Measurements from ENCODE around the gene EID2. TPM values are rescaled to one million over a fixed set of nuclear protein-coding genes. Genes with fewer than 3 reads are reported as not detected.
A peak's percentile ranks its signal among the peaks of the same experiment; 100 is the strongest.

Gene EID2
- total and polyA plus RNA-seq, 10 of the 15 experiments (the other 5 are each of a cell fraction or from before 2014, with no cell fraction given): 1.6 to 11.4 (median 7.0) TPM

GRCh38 chr19:39582891-39583625 lies 43.1 kb upstream of the EID2 start:
- peaks cover 13% of the 10 kb centered on the region for H3K4me1 ChIP-seq (ENCODE audit: control insufficient read depth, insufficient read depth, low read length)
- 0% methylated on average over 8 of the region's 8 CpGs for WGBS (ENCODE audit: insufficient coverage, insufficient replicate concordance, low lambda C conversion rate, missing lambda C conversion rate)
- peak overlapping the region; percentile 66 for H3K4me2 ChIP-seq (ENCODE audit: control insufficient read depth, insufficient read depth)
- H3K9me3 ChIP-seq (replicated peaks; ENCODE audit: control insufficient read depth, insufficient read depth, low read length): no peaks in the 10 kb centered on the region
- H3K79me2 ChIP-seq (ENCODE audit: control insufficient read depth, insufficient read depth, low read length): no peaks in the 10 kb centered on the region
- H3K27me3 ChIP-seq (replicated peaks in 1 of 2; ENCODE audit: control insufficient read depth in 2 of 2, insufficient read depth in 2 of 2, low read length in 1 of 2): no peaks in the 10 kb centered on the region
- intact Hi-C loops (cut with micrococcal nuclease; ENCODE audit: unreplicated experiment) (no loop called here), in situ Hi-C loops (cut with MboI) (no loop called here)
- no peak overlapping the region for H2AFZ ChIP-seq (ENCODE audit: control insufficient read depth, low read depth, low read length)
- no peaks in the 10 kb centered on the region for H3K36me3 ChIP-seq (ENCODE audit: control insufficient read depth in 2 of 2, insufficient read depth in 2 of 2, low read length in 1 of 2)
- no TSS peak for BruUV-seq (replicated peaks)
- DNase-seq (ENCODE audit: low read depth, low spot score): peak; percentile 12
- POLR2A ChIA-PET: no interaction called here
- RAD21 ChIA-PET (ENCODE audit: unreplicated experiment): no interaction called here
- peak overlapping the region; percentile 48 for H3K27ac ChIP-seq (ENCODE audit: control insufficient read depth, insufficient read depth)
- no peaks in the 10 kb centered on the region for H4K20me1 ChIP-seq (ENCODE audit: control insufficient read depth, insufficient read depth)
- no peak for FAIRE-seq
- SMC1A ChIA-PET (ENCODE audit: uncharacterized antibody, unreplicated experiment): no interaction called here
- CTCF ChIA-PET: no interaction called here
- no peak overlapping the region for H3K9ac ChIP-seq (ENCODE audit: control insufficient read depth, insufficient read depth, low read length)
- no peak; the same call in 2 of the 3 replicates for ATAC-seq
- H3K4me3 ChIP-seq: no peak overlapping the region; the same call in 1 of the 2 replicates
- TF ChIP-seq POU2F2 (IDR thresholded peaks at IDR 0.05; ENCODE audit: borderline replicate concordance, low read depth, low read length) (peak; percentile 54; the same call in 1 of the 3 replicates), MEF2A (IDR thresholded peaks at IDR 0.05; ENCODE audit: insufficient read depth, low read depth, low read length) (0 out of 2 replicates have a peak, but pooled peaks have one; percentile 16), RUNX3 (IDR thresholded peaks at IDR 0.05; ENCODE audit: low read length) (peak; percentile 65), FOXK2 (IDR thresholded peaks at IDR 0.05) (no peak), HSF1 (IDR thresholded peaks at IDR 0.05; ENCODE audit: low read depth, low read length) (no peak), SIX5 (IDR thresholded peaks at IDR 0.05; ENCODE audit: low read depth, low read length, severe bottlenecking) (no peak), E2F8 (IDR thresholded peaks at IDR 0.05; ENCODE audit: low read depth, partially characterized antibody) (no peak), ASH2L (IDR thresholded peaks at IDR 0.05; ENCODE audit: borderline replicate concordance, low read depth) (no peak), ZNF24 (IDR thresholded peaks at IDR 0.05) (no peak), NFYA (IDR thresholded peaks at IDR 0.05; ENCODE audit: borderline replicate concordance, low read depth, low read length) (no peak), E2F4 (IDR thresholded peaks at IDR 0.05; ENCODE audit: low read depth, low read length) (no peak), HDGF (IDR thresholded peaks at IDR 0.05) (no peak), NR2F1 (conservative IDR thresholded peaks at IDR 0.05) (no peak), ETV6 (conservative IDR thresholded peaks at IDR 0.05 in 1 of 2, IDR thresholded peaks at IDR 0.05 in 1 of 2; ENCODE audit: borderline replicate concordance in 1 of 2, low read depth in 1 of 2) (0 out of 4 replicates have a peak, but pooled peaks of 1 of the 2 experiments have one; percentile 32), NBN (IDR thresholded peaks at IDR 0.05) (no peak), BMI1 (IDR thresholded peaks at IDR 0.05; ENCODE audit: borderline replicate concordance) (no peak), BCL11A (IDR thresholded peaks at IDR 0.05; ENCODE audit: low read depth, low read length) (no peak), SREBF2 (IDR thresholded peaks at IDR 0.05; ENCODE audit: low read length) (no peak)
- TF ChIP-seq, protein P1, sequence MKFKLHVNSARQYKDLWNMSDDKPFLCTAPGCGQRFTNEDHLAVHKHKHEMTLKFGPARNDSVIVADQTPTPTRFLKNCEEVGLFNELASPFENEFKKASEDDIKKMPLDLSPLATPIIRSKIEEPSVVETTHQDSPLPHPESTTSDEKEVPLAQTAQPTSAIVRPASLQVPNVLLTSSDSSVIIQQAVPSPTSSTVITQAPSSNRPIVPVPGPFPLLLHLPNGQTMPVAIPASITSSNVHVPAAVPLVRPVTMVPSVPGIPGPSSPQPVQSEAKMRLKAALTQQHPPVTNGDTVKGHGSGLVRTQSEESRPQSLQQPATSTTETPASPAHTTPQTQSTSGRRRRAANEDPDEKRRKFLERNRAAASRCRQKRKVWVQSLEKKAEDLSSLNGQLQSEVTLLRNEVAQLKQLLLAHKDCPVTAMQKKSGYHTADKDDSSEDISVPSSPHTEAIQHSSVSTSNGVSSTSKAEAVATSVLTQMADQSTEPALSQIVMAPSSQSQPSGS (IDR thresholded peaks at IDR 0.05; ENCODE audit: low read length): 0 out of 2 replicates have a peak, but pooled peaks have one; percentile 9

Data from GM12878 (cell line).